Measurements from ENCODE around the gene MYCBP2.

GRCh38 chr13:77065461-77066147 lies 261.3 kb downstream of the MYCBP2 start:
- TF ChIP-seq POLR2A (IDR thresholded peaks at IDR 0.05) (no peak), CTCF (IDR thresholded peaks at IDR 0.05) (no peak)

All from vagina (tissue), 2 donors.